BJ (cell line): ENCODE results near the gene UPK3A. TPM values are rescaled to one million over a fixed set of nuclear protein-coding genes. Genes with fewer than 3 reads are reported as not detected.

Experiments
- CTCF ChIA-PET: fragments of 350-600 bp; formaldehyde crosslinking; extraction: SDS; loops from one replicate; lab custom pipeline; 2021; ENCODE audit warnings: antibody characterized with exemption, inconsistent platforms; lab: Yijun Ruan, JAX
- POLR2A ChIA-PET: fragments of 300-600 bp; sonication (Branson Sonifier 250); formaldehyde crosslinking; extraction: SDS; loops from one replicate; lab custom pipeline; 2021; ENCODE audit warnings: antibody characterized with exemption; lab: Charles Lee
- DNase-seq: peaks from one replicate; pipeline ENCODE4 v3.0.0-alpha.2; 2011; ENCODE audit warnings: low read depth
- H3K27me3 ChIP-seq: 2 replicates; pipeline ENCODE4 v1.6.0; 2011; ENCODE audit warnings: low read length; ENCODE audit not compliant: control insufficient read depth, insufficient read depth
- H3K36me3 ChIP-seq: 2 replicates; pipeline ENCODE4 v1.5.1; 2011; ENCODE audit warnings: low read length; ENCODE audit not compliant: control insufficient read depth, insufficient read depth
- H3K4me3 ChIP-seq: 2 replicates; pipeline ENCODE4 v1.5.1; 2011; ENCODE audit warnings: low read depth, mild to moderate bottlenecking, control low read depth, low read length
- polyA plus RNA-seq: library from polyadenylated mRNA; depleted of rRNA; stranded (reverse); fragments of >200 nt; gene quantifications from 2 replicates; pipeline ENCODE4 v1.2.3, GENCODE V29; 2011
- TF ChIP-seq, protein P1 (sequence below): IDR thresholded peaks from 2 replicates; pipeline ENCODE4 v1.5.1; 2011; ENCODE audit warnings: low read depth, mild to moderate bottlenecking, control low read depth, inconsistent platforms, low read length, moderate library complexity; ENCODE audit not compliant: insufficient read depth

The UPK3A gene
- polyA plus RNA-seq, 1 experiment = not detected

- no peak overlapping the region for H3K4me3 ChIP-seq
- POLR2A ChIA-PET = no interaction called here
- no peak for DNase-seq
- no peaks in the 10 kb centered on the region for H3K27me3 ChIP-seq
- CTCF ChIA-PET = interaction anchor here (0.9 kb wide), 1 partner anchor 21 kb away, joined by 3 read pairs; no protein-coding TSS in a partner anchor
- H3K36me3 ChIP-seq = peaks cover 18% of the 10 kb centered on the region
- TF ChIP-seq, protein P1, sequence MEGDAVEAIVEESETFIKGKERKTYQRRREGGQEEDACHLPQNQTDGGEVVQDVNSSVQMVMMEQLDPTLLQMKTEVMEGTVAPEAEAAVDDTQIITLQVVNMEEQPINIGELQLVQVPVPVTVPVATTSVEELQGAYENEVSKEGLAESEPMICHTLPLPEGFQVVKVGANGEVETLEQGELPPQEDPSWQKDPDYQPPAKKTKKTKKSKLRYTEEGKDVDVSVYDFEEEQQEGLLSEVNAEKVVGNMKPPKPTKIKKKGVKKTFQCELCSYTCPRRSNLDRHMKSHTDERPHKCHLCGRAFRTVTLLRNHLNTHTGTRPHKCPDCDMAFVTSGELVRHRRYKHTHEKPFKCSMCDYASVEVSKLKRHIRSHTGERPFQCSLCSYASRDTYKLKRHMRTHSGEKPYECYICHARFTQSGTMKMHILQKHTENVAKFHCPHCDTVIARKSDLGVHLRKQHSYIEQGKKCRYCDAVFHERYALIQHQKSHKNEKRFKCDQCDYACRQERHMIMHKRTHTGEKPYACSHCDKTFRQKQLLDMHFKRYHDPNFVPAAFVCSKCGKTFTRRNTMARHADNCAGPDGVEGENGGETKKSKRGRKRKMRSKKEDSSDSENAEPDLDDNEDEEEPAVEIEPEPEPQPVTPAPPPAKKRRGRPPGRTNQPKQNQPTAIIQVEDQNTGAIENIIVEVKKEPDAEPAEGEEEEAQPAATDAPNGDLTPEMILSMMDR = no peak
These were observed 51.2 kb downstream of the UPK3A start for GRCh38 chr22:45335854-45336522.

GRCh38 chr22:45336971-45337431, 52.3 kb downstream of the UPK3A start:
- DNase-seq = no peak
- CTCF ChIA-PET = interaction anchor here (0.9 kb wide), 1 partner anchor 20 kb away, joined by 3 read pairs; no protein-coding TSS in a partner anchor

DNA sequence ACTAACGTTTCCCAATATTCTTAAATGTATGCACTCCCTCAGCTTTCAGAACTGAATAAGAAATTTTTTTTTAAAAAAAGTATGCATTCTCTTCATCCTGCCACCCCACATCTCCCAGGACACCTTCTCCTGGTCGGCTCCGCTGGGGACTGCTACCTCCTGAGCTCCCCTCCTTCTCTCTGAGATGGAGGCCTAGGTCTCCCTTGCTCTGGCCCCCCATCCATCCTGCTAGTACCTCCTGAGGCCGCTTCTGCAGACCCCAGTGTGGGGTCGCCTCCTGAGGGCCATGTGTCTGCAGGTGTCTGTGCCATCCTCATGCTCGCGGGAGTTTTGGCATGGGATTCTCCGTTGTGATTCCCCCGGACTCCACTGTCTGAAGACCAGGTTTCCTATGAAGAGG, 52.8 kb downstream of the UPK3A start:
- DNase-seq = no peak
- ChIA-PET POLR2A (no interaction called here), CTCF (no interaction called here)
- TF ChIP-seq, protein P1 = no peak
- H3K27me3 ChIP-seq = no peaks in the 10 kb centered on the region
- H3K36me3 ChIP-seq = peaks cover 20% of the 10 kb centered on the region
- no peak overlapping the region for H3K4me3 ChIP-seq

More at GRCh38 chr22:45336971-45337431, 52.3 kb downstream of the UPK3A start:
- TF ChIP-seq, protein P1 = no peak
- H3K27me3 ChIP-seq = no peaks in the 10 kb centered on the region
- peaks cover 22% of the 10 kb centered on the region for H3K36me3 ChIP-seq
- H3K4me3 ChIP-seq = no peak overlapping the region
- POLR2A ChIA-PET = no interaction called here

GRCh38 chr22:45338795-45339194, 54.0 kb downstream of the UPK3A start:
- no peak for DNase-seq
- peaks cover 20% of the 10 kb centered on the region for H3K36me3 ChIP-seq
- TF ChIP-seq, protein P1 = no peak
- no peak overlapping the region for H3K4me3 ChIP-seq
- POLR2A ChIA-PET = interaction anchor here (0.6 kb wide), 1 partner anchor 189 kb away, joined by 4 read pairs; no protein-coding TSS in a partner anchor
- CTCF ChIA-PET = no interaction called here
- H3K27me3 ChIP-seq = no peaks in the 10 kb centered on the region

GRCh38 chr22:45340323-45340722, 55.6 kb downstream of the UPK3A start:
- ChIA-PET CTCF (interaction anchor here (0.7 kb wide), 1 partner anchor 50 kb away, joined by 3 read pairs; no protein-coding TSS in a partner anchor), POLR2A (no interaction called here)
- peaks cover 18% of the 10 kb centered on the region for H3K36me3 ChIP-seq
- H3K4me3 ChIP-seq = no peak overlapping the region
- H3K27me3 ChIP-seq = no peaks in the 10 kb centered on the region
- no peak for DNase-seq
- TF ChIP-seq, protein P1 = no peak
